NT2/D1 (cell line): ENCODE results near the gene PCA3.
"Not testable (repeated sequence)": the region's sequence is repeated elsewhere in the genome, so short reads cannot be mapped to it uniquely, and the experiment has no call there.

ENCODE experiments used
- DNase-seq: peaks from one replicate; pipeline ENCODE4 v3.0.0-alpha.2; 2011; ENCODE audit warnings: low read depth, low spot score
- H3K27me3 ChIP-seq: 2 replicates; pipeline ENCODE4 v1.6.0; 2011; ENCODE audit warnings: mild to moderate bottlenecking; ENCODE audit not compliant: insufficient read length, insufficient read depth
- H3K36me3 ChIP-seq: 2 replicates; pipeline ENCODE4 v1.6.1; 2011; ENCODE audit warnings: mild to moderate bottlenecking, low read length, mixed read lengths; ENCODE audit not compliant: insufficient read depth, insufficient read length
- H3K4me1 ChIP-seq: 2 replicates; pipeline ENCODE4 v1.5.1; 2011; ENCODE audit not compliant: insufficient read depth, insufficient read length
- H3K4me3 ChIP-seq: 2 replicates; pipeline ENCODE4 v1.5.1; 2011; ENCODE audit warnings: low read depth; ENCODE audit not compliant: insufficient read length
- H3K9ac ChIP-seq: 2 replicates; pipeline ENCODE4 v1.6.0; 2011; ENCODE audit warnings: low read depth; ENCODE audit not compliant: insufficient read length
- H3K9me3 ChIP-seq: 2 replicates; pipeline ENCODE4 v1.5.1; 2011; ENCODE audit warnings: mild to moderate bottlenecking, low read length; ENCODE audit not compliant: insufficient read depth
- SUZ12 ChIP-seq: IDR thresholded peaks from 2 replicates; pipeline ENCODE4 v1.6.1; 2011; ENCODE audit not compliant: insufficient read length, insufficient read depth; ENCODE audit errors: extremely low read depth
- YY1 ChIP-seq: IDR thresholded peaks from 2 replicates; pipeline ENCODE4 v1.6.1; 2011; ENCODE audit not compliant: insufficient read length, insufficient read depth
- ZNF274 ChIP-seq: IDR thresholded peaks from 2 replicates; pipeline ENCODE4 v1.6.1; 2011; ENCODE audit warnings: mild to moderate bottlenecking, low read depth, low read length

Gene PCA3

DNA sequence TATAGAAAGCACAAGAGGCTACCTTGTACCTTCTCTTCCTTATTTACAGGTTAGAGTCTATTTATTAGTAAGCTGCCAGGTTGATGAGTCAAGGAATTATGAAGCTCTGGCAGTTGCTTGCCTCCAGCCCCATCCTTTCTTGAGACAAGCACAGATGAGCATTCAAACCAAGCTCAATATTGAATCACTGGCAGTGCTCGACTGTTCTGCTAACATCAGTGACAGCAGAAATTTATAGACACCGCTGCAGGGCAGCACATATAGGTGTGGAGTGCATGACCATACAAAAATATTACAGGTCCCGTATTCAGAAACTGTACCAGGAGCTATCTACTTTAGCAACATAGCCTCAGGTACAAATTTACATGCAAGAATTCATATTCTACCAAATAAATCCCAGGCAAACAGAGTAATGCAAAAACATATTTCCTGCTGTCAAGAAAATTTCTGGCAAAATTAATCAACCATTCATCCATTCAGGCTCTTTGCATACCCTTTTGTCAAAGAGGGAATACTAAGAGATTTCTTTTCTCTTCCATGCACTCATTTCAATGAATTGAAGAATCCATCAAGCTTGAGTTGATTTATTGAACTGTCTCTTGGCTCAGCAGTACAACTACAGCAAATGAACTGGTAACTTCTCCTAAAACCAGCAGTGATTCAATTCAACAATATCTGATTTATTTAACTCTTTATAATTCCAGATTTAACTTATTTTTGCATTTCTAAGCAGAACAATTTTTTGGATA is 26.9 kb upstream of the PCA3 start:
- no peaks in the 10 kb centered on the region for H3K27me3 ChIP-seq
- no peak for DNase-seq

DNA sequence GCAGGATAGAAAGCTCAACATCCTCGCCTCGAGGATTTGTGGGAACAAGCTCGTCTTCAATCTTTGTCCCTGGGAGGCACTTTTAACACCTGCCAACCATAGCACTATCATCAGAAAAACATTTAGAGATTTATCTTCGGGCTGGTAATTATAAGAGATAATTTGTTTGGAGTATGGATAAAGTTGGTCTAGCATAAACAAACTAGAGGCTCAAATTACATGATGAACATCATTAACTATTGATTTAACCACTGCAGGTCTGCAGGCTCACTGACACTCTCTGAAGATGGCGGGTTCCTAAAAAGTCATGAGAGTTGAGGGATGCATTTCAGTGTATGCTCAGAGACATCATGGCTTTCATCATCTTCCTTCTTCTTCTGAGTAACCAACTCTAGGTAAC is 25.8 kb upstream of the PCA3 start:
- TF ChIP-seq ZNF274 (no peak), SUZ12 (no peak), YY1 (no peak)
- Histone ChIP-seq H3K4me3 (no peak overlapping the region), H3K9ac (no peak overlapping the region), H3K9me3 (peaks cover 8% of the 10 kb centered on the region), H3K4me1 (no peaks in the 10 kb centered on the region), H3K27me3 (no peaks in the 10 kb centered on the region), H3K36me3 (no peaks in the 10 kb centered on the region)
- DNase-seq, result no peak

More for the DNA sequence above, 26.9 kb upstream of the PCA3 start:
- Histone ChIP-seq H3K4me1 (no peaks in the 10 kb centered on the region), H3K4me3 (no peak overlapping the region), H3K36me3 (no peaks in the 10 kb centered on the region), H3K9ac (no peak overlapping the region), H3K9me3 (no peaks in the 10 kb centered on the region)
- TF ChIP-seq ZNF274 (no peak), SUZ12 (no peak), YY1 (no peak)

DNA sequence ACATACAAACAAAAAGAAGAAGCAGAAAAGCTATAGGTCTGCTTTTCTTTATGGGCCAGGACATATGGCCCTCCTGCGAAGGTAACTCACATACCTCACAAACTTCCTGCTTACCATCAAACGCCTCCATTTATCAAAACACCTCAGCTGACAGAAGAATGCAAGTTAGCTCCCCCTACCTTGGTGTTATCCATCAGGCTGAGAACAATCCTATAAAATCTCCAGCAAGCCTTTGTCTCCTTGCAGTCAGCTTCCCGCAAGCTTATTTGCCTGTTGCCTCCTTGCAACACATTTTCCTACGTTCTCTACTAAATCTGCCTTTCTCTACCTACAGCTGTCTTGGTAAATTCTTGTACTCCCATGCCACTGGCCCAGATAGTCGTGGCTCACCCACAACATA is 22.7 kb upstream of the PCA3 start:
- Histone ChIP-seq H3K27me3 (no peaks in the 10 kb centered on the region), H3K9me3 (peaks cover 11% of the 10 kb centered on the region), H3K9ac (no peak overlapping the region), H3K4me3 (no peak overlapping the region), H3K4me1 (no peaks in the 10 kb centered on the region), H3K36me3 (no peaks in the 10 kb centered on the region)
- DNase-seq, result no peak
- TF ChIP-seq ZNF274 (no peak), YY1 (no peak), SUZ12 (no peak)

DNA sequence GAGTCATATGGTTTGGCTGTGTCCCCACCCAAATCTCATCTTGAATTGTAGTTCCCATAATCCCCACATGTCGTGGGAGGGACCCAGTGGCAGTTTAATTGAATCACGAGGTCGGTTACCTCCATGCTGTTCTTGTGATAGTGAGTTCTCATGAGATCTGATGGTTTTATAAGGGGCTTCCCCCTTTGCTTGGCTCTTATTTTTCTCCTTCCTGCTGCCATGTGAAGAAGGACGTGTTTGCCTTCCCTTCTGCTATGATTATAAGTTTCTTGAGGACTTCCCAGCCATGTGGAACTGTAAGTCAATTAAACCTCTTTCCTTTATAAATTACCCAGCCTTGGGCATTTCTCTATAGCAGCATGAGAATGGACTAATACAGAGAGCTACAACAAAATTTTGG is 21.3 kb upstream of the PCA3 start:
- H3K36me3 ChIP-seq, H3K4me3 ChIP-seq, H3K27me3 ChIP-seq, H3K4me1 ChIP-seq, DNase-seq, H3K9ac ChIP-seq: not testable (repeated sequence)
- peaks cover 11% of the 10 kb centered on the region for H3K9me3 ChIP-seq

DNA sequence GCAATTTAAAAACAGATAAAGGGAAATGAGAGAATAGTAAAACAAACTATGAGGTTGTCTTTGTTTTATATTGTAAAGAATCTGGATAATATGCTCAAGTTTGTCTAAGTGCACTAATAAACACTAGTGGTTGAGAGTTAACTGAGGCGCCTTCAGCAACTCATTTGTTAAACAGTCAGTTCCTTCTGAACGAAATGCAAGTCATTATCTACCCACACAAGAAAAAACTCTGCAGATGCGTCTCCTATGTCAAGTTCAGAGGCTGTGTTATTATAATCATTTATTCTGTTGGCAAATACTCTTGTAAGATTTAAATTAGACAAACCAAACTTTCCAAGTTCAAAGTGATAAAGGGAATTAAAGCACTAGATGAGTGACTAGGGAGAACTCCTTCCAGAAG is 20.3 kb upstream of the PCA3 start:
- Histone ChIP-seq H3K36me3 (no peaks in the 10 kb centered on the region), H3K9me3 (peaks cover 11% of the 10 kb centered on the region), H3K4me3 (no peak overlapping the region), H3K9ac (no peak overlapping the region), H3K27me3 (no peaks in the 10 kb centered on the region), H3K4me1 (no peaks in the 10 kb centered on the region)
- TF ChIP-seq ZNF274, result no peak
- TF ChIP-seq SUZ12, result no peak
- no peak for TF ChIP-seq YY1
- no peak for DNase-seq

DNA sequence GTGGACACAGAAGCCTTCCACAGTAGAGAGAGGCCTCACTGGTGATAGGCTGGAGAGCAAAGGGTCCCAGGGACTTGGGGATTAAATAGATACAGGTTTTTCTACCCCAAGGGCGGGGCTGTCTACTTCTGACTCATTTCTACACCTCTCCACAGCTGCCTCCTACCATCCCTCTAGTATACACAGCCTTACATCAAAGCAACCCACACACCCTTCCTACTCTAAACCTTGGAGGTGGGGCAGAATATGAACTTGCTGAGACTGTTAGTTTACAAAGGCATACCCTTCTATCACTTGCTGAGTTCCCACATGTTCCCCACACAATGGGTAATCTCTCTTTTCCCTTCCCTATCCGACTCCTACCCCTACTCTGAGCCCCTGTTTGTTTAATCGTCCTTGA is 19.9 kb upstream of the PCA3 start:
- Histone ChIP-seq H3K9me3 (peaks cover 11% of the 10 kb centered on the region), H3K4me3 (no peak overlapping the region), H3K36me3 (no peaks in the 10 kb centered on the region), H3K9ac (no peak overlapping the region), H3K27me3 (no peaks in the 10 kb centered on the region), H3K4me1 (no peaks in the 10 kb centered on the region)
- no peak for DNase-seq
- TF ChIP-seq ZNF274 (no peak), YY1 (no peak), SUZ12 (no peak)

DNA sequence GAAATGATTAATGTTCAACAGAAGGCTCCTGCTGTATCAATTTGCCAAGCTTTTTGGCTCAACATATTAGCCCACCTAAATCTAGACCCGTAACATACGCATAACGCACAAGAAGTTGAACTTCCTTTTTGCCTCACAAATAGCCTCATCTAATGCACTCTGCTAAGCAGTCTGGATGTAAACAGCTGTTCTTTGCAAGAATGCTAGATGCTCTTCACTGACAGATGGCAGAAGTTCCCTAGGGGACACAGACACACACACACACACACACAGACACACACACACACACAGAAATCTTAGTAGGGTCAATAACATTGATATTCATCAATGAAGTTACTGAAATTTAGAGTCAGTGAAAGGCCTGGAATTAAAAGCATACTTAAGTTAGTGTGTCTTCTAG is 13.2 kb upstream of the PCA3 start:
- Histone ChIP-seq H3K27me3 (no peaks in the 10 kb centered on the region), H3K4me1 (no peaks in the 10 kb centered on the region), H3K9me3 (no peaks in the 10 kb centered on the region), H3K4me3 (no peak overlapping the region), H3K36me3 (no peaks in the 10 kb centered on the region), H3K9ac (no peak overlapping the region)
- TF ChIP-seq SUZ12 (no peak), YY1 (no peak), ZNF274 (no peak)
- DNase-seq, result no peak
